ENCODE measurements around the gene CNNM3.
"Not testable (repeated sequence)": the region's sequence is repeated elsewhere in the genome, so short reads cannot be mapped to it uniquely, and the experiment has no call there.

The CNNM3 gene

GRCh38 chr2:96788442-96789244, 27.4 kb upstream of the CNNM3 start:
- DNase-seq = no peak
- Mint-ChIP-seq H3K4me1 (ENCODE audit: low read depth in 2 of 2) (peaks cover 0 to 6% of the 10 kb centered on the region in 2 donors), H3K27me3 (no peaks in the 10 kb centered on the region), H3K4me3 (no peak overlapping the region), H3K27ac (peak overlapping the region; percentile 68 to 79), H3K36me3 (ENCODE audit: insufficient read depth) (peaks cover 11% of the 10 kb centered on the region), H3K9me3 (no peaks in the 10 kb centered on the region)
- no peak for ATAC-seq (replicated peaks)

- no peak overlapping the region for H3K4me3 Mint-ChIP-seq
- H3K27me3 Mint-ChIP-seq = no peaks in the 10 kb centered on the region
- DNase-seq = no peak
- H3K4me1 Mint-ChIP-seq (ENCODE audit: low read depth in 2 of 2) = peaks cover 0 to 6% of the 10 kb centered on the region in 2 donors
- peaks cover 11% of the 10 kb centered on the region for H3K36me3 Mint-ChIP-seq (ENCODE audit: insufficient read depth)
- peak overlapping the region; percentile 68 to 79 for H3K27ac Mint-ChIP-seq
- no peak for ATAC-seq (replicated peaks)
- no peaks in the 10 kb centered on the region for H3K9me3 Mint-ChIP-seq
These were observed 26.8 kb upstream of the CNNM3 start for GRCh38 chr2:96789245-96789617.

- Mint-ChIP-seq H3K27me3 (no peaks in the 10 kb centered on the region), H3K4me1 (ENCODE audit: low read depth in 2 of 2) (peaks cover 0 to 6% of the 10 kb centered on the region in 2 donors), H3K36me3 (ENCODE audit: insufficient read depth) (peaks cover 11% of the 10 kb centered on the region), H3K9me3 (no peaks in the 10 kb centered on the region), H3K4me3 (no peak overlapping the region), H3K27ac (peak overlapping the region in 1 of 2 donors; percentile 6)
- ATAC-seq (replicated peaks) = no peak
- no peak for DNase-seq
These were observed 23.0 kb upstream of the CNNM3 start for GRCh38 chr2:96792772-96793749.

GRCh38 chr2:96795076-96795475, 21.0 kb upstream of the CNNM3 start:
- Mint-ChIP-seq H3K9me3 (no peaks in the 10 kb centered on the region), H3K4me1 (ENCODE audit: low read depth in 2 of 2) (no peaks in the 10 kb centered on the region), H3K27ac (no peak overlapping the region), H3K4me3 (no peak overlapping the region), H3K27me3 (no peaks in the 10 kb centered on the region), H3K36me3 (ENCODE audit: insufficient read depth) (peaks cover 15% of the 10 kb centered on the region)
- ATAC-seq (replicated peaks) = no peak
- DNase-seq = no peak

GRCh38 chr2:96796497-96796896, 19.6 kb upstream of the CNNM3 start:
- H3K27me3 Mint-ChIP-seq; H3K9me3 Mint-ChIP-seq; H3K4me3 Mint-ChIP-seq; H3K27ac Mint-ChIP-seq; H3K4me1 Mint-ChIP-seq (ENCODE audit: low read depth in 2 of 2); ATAC-seq (replicated peaks); DNase-seq: not testable (repeated sequence)
- H3K36me3 Mint-ChIP-seq (ENCODE audit: insufficient read depth) = peaks cover 10% of the 10 kb centered on the region

GRCh38 chr2:96797066-96797625, 18.9 kb upstream of the CNNM3 start:
- H3K36me3 Mint-ChIP-seq (ENCODE audit: insufficient read depth) = peaks cover 10% of the 10 kb centered on the region
- no peak overlapping the region for H3K4me3 Mint-ChIP-seq
- no peak overlapping the region for H3K27ac Mint-ChIP-seq
- DNase-seq (no peak), ATAC-seq (replicated peaks) (no peak)
- H3K27me3 Mint-ChIP-seq = no peaks in the 10 kb centered on the region
- no peaks in the 10 kb centered on the region for H3K9me3 Mint-ChIP-seq
- no peaks in the 10 kb centered on the region for H3K4me1 Mint-ChIP-seq (ENCODE audit: low read depth in 2 of 2)

- ATAC-seq (replicated peaks) = no peak
- Mint-ChIP-seq H3K36me3 (ENCODE audit: insufficient read depth) (peaks cover 4% of the 10 kb centered on the region), H3K27ac (peak overlapping the region in 1 of 2 donors; percentile 77), H3K4me1 (ENCODE audit: low read depth in 2 of 2) (peaks cover 0 to 1% of the 10 kb centered on the region in 2 donors), H3K4me3 (no peak overlapping the region), H3K27me3 (no peaks in the 10 kb centered on the region), H3K9me3 (no peaks in the 10 kb centered on the region)
- DNase-seq = no peak
These were observed 17.1 kb upstream of the CNNM3 start for GRCh38 chr2:96798733-96799622.

- no peak for DNase-seq
- Mint-ChIP-seq H3K9me3 (no peaks in the 10 kb centered on the region), H3K27me3 (no peaks in the 10 kb centered on the region), H3K36me3 (ENCODE audit: insufficient read depth) (peaks cover 4% of the 10 kb centered on the region), H3K27ac (peak overlapping the region in 1 of 2 donors; percentile 77), H3K4me1 (ENCODE audit: low read depth in 2 of 2) (peaks cover 0 to 1% of the 10 kb centered on the region in 2 donors), H3K4me3 (no peak overlapping the region)
- ATAC-seq (replicated peaks) = no peak
These were observed 16.5 kb upstream of the CNNM3 start for GRCh38 chr2:96799623-96799935.

- peak; percentile 8 for ATAC-seq (replicated peaks)
- peaks cover 4% of the 10 kb centered on the region for H3K36me3 Mint-ChIP-seq (ENCODE audit: insufficient read depth)
- H3K4me1 Mint-ChIP-seq (ENCODE audit: low read depth in 2 of 2) = peaks cover 0 to 1% of the 10 kb centered on the region in 2 donors
- no peaks in the 10 kb centered on the region for H3K9me3 Mint-ChIP-seq
- DNase-seq = no peak
- no peaks in the 10 kb centered on the region for H3K27me3 Mint-ChIP-seq
- no peak overlapping the region for H3K4me3 Mint-ChIP-seq
- H3K27ac Mint-ChIP-seq = peak overlapping the region in 1 of 2 donors; percentile 77
These were observed 15.7 kb upstream of the CNNM3 start for GRCh38 chr2:96800061-96801004.

GRCh38 chr2:96801005-96801785, 14.9 kb upstream of the CNNM3 start:
- Mint-ChIP-seq H3K4me1 (ENCODE audit: low read depth in 2 of 2) (peaks cover 2% of the 10 kb centered on the region in 2 donors), H3K4me3 (no peak overlapping the region), H3K36me3 (ENCODE audit: insufficient read depth) (peaks cover 5% of the 10 kb centered on the region), H3K27me3 (no peaks in the 10 kb centered on the region), H3K9me3 (no peaks in the 10 kb centered on the region), H3K27ac (no peak overlapping the region)
- DNase-seq = peak; percentile 69 to 74 (median 69)
- ATAC-seq (replicated peaks) = peak; percentile 91

GRCh38 chr2:96801786-96802595, 14.1 kb upstream of the CNNM3 start:
- H3K36me3 Mint-ChIP-seq (ENCODE audit: insufficient read depth) = peaks cover 13% of the 10 kb centered on the region
- H3K4me1 Mint-ChIP-seq (ENCODE audit: low read depth in 2 of 2) = peaks cover 10% of the 10 kb centered on the region in 2 donors
- no peak overlapping the region for H3K4me3 Mint-ChIP-seq
- H3K9me3 Mint-ChIP-seq = peaks cover 0 to 2% of the 10 kb centered on the region in 2 donors
- ATAC-seq (replicated peaks) (peak; percentile 16), DNase-seq (peak in 2 of 3 experiments; percentile 13 to 31)
- H3K27me3 Mint-ChIP-seq = no peaks in the 10 kb centered on the region
- no peak overlapping the region for H3K27ac Mint-ChIP-seq

All from effector memory CD8-positive, alpha-beta T cell (primary cell).